Tibial artery (tissue), 4 donors: ENCODE measurements around the gene BPIFA3.

Source experiments
- DNase-seq, 2 donors: peaks; one replicate each; pipeline ENCODE4 v3.0.0-alpha.2; 2019
- H3K27ac ChIP-seq, 2 donors: fragments of 200-600 bp; sonication (generic) in 1 of 2; 1 replicate in 1 of 2; 2 replicates in 1 of 2; pipeline ENCODE4 v1.5.1; 2018 to 2019; ENCODE audit warnings: mild to moderate bottlenecking in 1 of 2
- H3K27me3 ChIP-seq, 2 donors: fragments of 200-600 bp; sonication (generic) in 1 of 2; one replicate each; pipeline versions ENCODE4 v1.5.1 to v1.6.0; 2016 to 2019
- H3K36me3 ChIP-seq, 3 donors: fragments of 200-600 bp; sonication (generic) in 2 of 3; one replicate each; pipeline ENCODE4 v1.5.1; 2016 to 2019; ENCODE audit warnings: mild to moderate bottlenecking in 2 of 3
- H3K4me1 ChIP-seq, 4 donors: fragments of 200-600 bp; sonication (generic) in 2 of 4; 1 replicate in 3 of 4; 2 replicates in 1 of 4; pipeline ENCODE4 v1.5.1; 2016 to 2019
- H3K4me3 ChIP-seq, 2 donors: fragments of 200-600 bp; sonication (generic) in 1 of 2; 1 replicate in 1 of 2; 2 replicates in 1 of 2; pipeline ENCODE4 v1.5.1; 2018 to 2019; ENCODE audit warnings: mild to moderate bottlenecking in 2 of 2
- H3K9me3 ChIP-seq, 3 donors: fragments of 200-600 bp; sonication (generic) in 1 of 3; one replicate each; pipeline ENCODE4 v1.5.1; 2016 to 2019
- intact Hi-C: fragments of 100-400 bp; cut with DNase I; formaldehyde crosslinking; loops from one replicate; pipeline ENCODE4 v1.15.0; 2023; ENCODE audit warnings: low total_unique reads
- TF ChIP-seq, protein P1 (sequence below), 2 experiments: fragments of 200-600 bp in 1 of 2; fragments of 450-650 bp in 1 of 2; IDR thresholded peaks; one replicate each; pipeline ENCODE4 v1.5.1; 2017 to 2019; ENCODE audit warnings: antibody characterized with exemption in 2 of 2, mild to moderate bottlenecking in 1 of 2, moderate library complexity in 1 of 2

The BPIFA3 gene

DNA sequence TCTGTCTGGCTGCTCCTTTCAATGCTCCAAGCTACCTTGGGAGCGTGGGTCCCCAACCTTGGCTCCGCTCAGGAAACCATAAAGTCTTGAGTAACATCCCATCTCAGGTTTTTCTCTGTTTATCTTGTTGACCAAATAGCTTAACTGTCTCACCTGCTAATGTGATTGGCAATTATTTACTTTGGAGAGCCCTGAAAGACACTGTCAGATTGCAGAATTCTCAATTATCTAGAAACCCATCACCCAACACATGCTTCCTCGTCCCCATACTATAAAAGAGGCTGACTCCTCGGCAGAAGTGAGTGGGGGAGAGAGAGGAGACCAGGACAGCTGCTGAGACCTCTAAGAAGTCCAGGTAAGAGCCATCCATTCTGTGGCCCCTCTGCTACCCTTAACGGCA lies 18.5 kb downstream of the BPIFA3 start, which contains the start of gene BPIFA1:
Gene BPIFA1, plus strand, starts transcription at position 301 of the 400 bp plus-strand sequence. CDS start 1,716 bp downstream, outside the sequence.
- intact Hi-C loops: no loop called here
- no peaks in the 10 kb centered on the region for H3K36me3 ChIP-seq
- TF ChIP-seq, protein P1, sequence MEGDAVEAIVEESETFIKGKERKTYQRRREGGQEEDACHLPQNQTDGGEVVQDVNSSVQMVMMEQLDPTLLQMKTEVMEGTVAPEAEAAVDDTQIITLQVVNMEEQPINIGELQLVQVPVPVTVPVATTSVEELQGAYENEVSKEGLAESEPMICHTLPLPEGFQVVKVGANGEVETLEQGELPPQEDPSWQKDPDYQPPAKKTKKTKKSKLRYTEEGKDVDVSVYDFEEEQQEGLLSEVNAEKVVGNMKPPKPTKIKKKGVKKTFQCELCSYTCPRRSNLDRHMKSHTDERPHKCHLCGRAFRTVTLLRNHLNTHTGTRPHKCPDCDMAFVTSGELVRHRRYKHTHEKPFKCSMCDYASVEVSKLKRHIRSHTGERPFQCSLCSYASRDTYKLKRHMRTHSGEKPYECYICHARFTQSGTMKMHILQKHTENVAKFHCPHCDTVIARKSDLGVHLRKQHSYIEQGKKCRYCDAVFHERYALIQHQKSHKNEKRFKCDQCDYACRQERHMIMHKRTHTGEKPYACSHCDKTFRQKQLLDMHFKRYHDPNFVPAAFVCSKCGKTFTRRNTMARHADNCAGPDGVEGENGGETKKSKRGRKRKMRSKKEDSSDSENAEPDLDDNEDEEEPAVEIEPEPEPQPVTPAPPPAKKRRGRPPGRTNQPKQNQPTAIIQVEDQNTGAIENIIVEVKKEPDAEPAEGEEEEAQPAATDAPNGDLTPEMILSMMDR (IDR thresholded peaks at IDR 0.05): no peak
- no peaks in the 10 kb centered on the region for H3K9me3 ChIP-seq
- H3K27me3 ChIP-seq: peaks cover 0 to 30% of the 10 kb centered on the region in 2 donors
- no peaks in the 10 kb centered on the region for H3K4me1 ChIP-seq
- H3K27ac ChIP-seq: no peak within 1 kb of the TSS
- DNase-seq: no peak
- no peak within 1 kb of the TSS for H3K4me3 ChIP-seq

DNA sequence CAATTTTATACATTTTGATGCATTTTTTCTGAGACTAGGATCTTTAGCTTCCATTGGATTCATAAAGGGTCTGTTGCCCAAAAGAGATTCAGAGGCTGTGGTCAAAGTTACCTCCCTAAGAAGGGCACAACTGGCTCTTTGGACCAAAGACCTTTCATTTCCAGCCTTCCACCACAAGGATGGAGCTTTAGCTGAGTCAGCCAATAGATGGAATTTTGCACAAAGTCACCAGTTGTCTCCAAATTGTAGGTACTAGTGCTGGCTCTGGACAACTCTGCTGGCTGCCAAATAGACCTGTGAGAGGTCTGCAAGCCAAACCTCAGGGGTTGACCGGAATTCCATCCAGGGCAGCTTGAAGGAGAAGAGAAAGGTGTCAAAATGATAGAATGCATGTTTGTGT lies 19.2 kb downstream of the BPIFA3 start:
- H3K4me3 ChIP-seq: no peak overlapping the region
- H3K4me1 ChIP-seq: no peaks in the 10 kb centered on the region
- no peak overlapping the region for H3K27ac ChIP-seq
- DNase-seq: no peak
- no peaks in the 10 kb centered on the region for H3K36me3 ChIP-seq
- peaks cover 0 to 29% of the 10 kb centered on the region in 2 donors for H3K27me3 ChIP-seq
- H3K9me3 ChIP-seq: no peaks in the 10 kb centered on the region
- TF ChIP-seq, protein P1 (IDR thresholded peaks at IDR 0.05): no peak
- intact Hi-C loops: no loop called here

DNA sequence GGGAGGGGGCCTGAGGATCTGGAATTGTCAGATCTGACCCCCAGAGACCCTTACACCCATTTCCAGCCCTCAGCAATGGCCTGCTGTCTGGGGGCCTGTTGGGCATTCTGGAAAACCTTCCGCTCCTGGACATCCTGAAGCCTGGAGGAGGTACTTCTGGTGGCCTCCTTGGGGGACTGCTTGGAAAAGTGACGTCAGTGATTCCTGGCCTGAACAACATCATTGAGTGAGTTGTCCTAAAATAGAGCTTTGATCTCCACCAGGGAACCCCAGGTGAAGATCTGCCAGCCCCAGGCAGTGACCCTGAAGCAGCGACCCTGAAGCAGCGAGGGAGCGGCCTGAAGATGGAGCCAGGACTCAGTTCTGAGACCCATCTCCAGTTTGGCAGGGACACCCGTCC lies 20.8 kb downstream of the BPIFA3 start:
- H3K27ac ChIP-seq: no peak overlapping the region
- peaks cover 0 to 28% of the 10 kb centered on the region in 2 donors for H3K27me3 ChIP-seq
- H3K4me3 ChIP-seq: no peak overlapping the region
- intact Hi-C loops: no loop called here
- H3K9me3 ChIP-seq: no peaks in the 10 kb centered on the region
- TF ChIP-seq, protein P1 (IDR thresholded peaks at IDR 0.05): no peak
- no peaks in the 10 kb centered on the region for H3K4me1 ChIP-seq
- H3K36me3 ChIP-seq: no peaks in the 10 kb centered on the region
- peak in 1 of 2 donors; percentile 12 for DNase-seq

GRCh38 chr20:33239418-33239817 lies 22.3 kb downstream of the BPIFA3 start:
- no peak for DNase-seq
- Histone ChIP-seq H3K27ac (no peak overlapping the region), H3K27me3 (peaks cover 0 to 20% of the 10 kb centered on the region in 2 donors), H3K4me3 (no peak overlapping the region), H3K9me3 (no peaks in the 10 kb centered on the region), H3K36me3 (no peaks in the 10 kb centered on the region), H3K4me1 (no peaks in the 10 kb centered on the region)
- intact Hi-C loops: no loop called here
- TF ChIP-seq, protein P1 (IDR thresholded peaks at IDR 0.05): no peak

DNA sequence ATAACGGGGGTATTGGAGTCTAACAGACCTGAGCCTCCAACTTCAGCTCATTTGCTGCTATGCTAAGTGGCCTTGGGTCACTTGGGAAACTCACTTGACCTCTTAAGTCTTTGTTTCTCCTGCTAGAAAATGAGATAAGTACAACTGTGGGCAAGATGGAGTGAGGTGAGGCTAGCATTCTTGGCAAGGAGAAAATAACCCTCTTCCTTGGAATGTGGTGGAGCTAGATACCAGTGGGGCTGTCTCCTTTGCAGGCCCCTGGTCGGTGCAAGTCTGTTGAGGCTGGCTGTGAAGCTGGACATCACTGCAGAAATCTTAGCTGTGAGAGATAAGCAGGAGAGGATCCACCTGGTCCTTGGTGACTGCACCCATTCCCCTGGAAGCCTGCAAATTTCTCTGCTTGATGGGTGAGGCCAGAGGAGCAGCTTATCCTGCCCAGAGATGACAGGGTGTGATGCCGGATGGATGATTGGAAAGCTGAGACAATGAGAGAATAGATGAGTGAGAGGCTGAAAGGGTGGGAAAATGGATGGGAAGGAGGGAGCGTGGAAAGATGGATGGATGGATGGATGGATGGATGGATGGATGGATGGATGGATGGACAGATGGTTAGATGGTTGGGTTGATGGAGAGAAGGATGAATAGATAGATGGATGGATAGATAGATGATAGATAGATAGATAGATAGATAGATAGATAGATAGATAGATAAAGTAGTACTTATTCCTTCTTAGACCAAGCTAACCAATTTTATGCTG lies 23.0 kb downstream of the BPIFA3 start:
- TF ChIP-seq, protein P1 (IDR thresholded peaks at IDR 0.05): no peak
- Histone ChIP-seq H3K27ac (no peak overlapping the region), H3K36me3 (no peaks in the 10 kb centered on the region), H3K9me3 (no peaks in the 10 kb centered on the region), H3K27me3 (peaks cover 0 to 16% of the 10 kb centered on the region in 2 donors), H3K4me3 (no peak overlapping the region), H3K4me1 (no peaks in the 10 kb centered on the region)
- peak in 1 of 2 donors; percentile 24 for DNase-seq
- intact Hi-C loops: no loop called here
